H9 (cell line): ENCODE data around the gene GRID2. TPM values are rescaled to one million over a fixed set of nuclear protein-coding genes. Genes with fewer than 3 reads are reported as not detected.

Source experiments
- DNase-seq: peaks from one replicate; pipeline ENCODE4 v3.0.0-alpha.2; 2017
- H2AFZ ChIP-seq: one replicate; pipeline ENCODE4 v1.6.1; 2013; ENCODE audit warnings: mild to moderate bottlenecking, low read length, control low read depth, moderate library complexity
- H2AK5ac ChIP-seq: 2 replicates; pipeline ENCODE4 v1.6.1; 2013; ENCODE audit warnings: low read length, control low read depth, mixed read lengths; ENCODE audit not compliant: insufficient read length
- H2BK120ac ChIP-seq: one replicate; pipeline ENCODE4 v1.6.1; 2013; ENCODE audit warnings: low read depth, mild to moderate bottlenecking, low read length, control low read depth, inconsistent platforms; ENCODE audit not compliant: poor library complexity, severe bottlenecking
- H2BK12ac ChIP-seq: 2 replicates; pipeline ENCODE4 v1.6.1; 2013; ENCODE audit warnings: low read length, control low read depth, mixed read lengths, low read depth; ENCODE audit not compliant: insufficient read length
- H2BK15ac ChIP-seq: 2 replicates; pipeline ENCODE4 v1.6.1; 2013; ENCODE audit warnings: low read depth, low read length, control low read depth
- H2BK20ac ChIP-seq: one replicate; pipeline ENCODE4 v1.6.1; 2013; ENCODE audit warnings: low read depth, mild to moderate bottlenecking, low read length, control low read depth, inconsistent platforms; ENCODE audit not compliant: poor library complexity, severe bottlenecking
- H2BK5ac ChIP-seq: 2 replicates; pipeline ENCODE4 v1.6.1; 2013; ENCODE audit warnings: low read length, control low read depth, mixed read lengths; ENCODE audit not compliant: insufficient read length
- H3K14ac ChIP-seq: 2 replicates; pipeline ENCODE4 v1.6.1; 2013; ENCODE audit warnings: low read length, control low read depth; ENCODE audit not compliant: insufficient read depth
- H3K18ac ChIP-seq: 2 replicates; pipeline ENCODE4 v1.6.1; 2013; ENCODE audit warnings: low read depth, mild to moderate bottlenecking, mixed read lengths, low read length, control low read depth; ENCODE audit not compliant: insufficient read length
- H3K23ac ChIP-seq: 2 replicates; pipeline ENCODE4 v1.6.1; 2013; ENCODE audit warnings: low read length, control low read depth, mixed read lengths, low read depth; ENCODE audit not compliant: insufficient read length
- H3K23me2 ChIP-seq: 2 replicates; pipeline ENCODE4 v1.6.1; 2013; ENCODE audit warnings: low read depth, mild to moderate bottlenecking, mixed read lengths, low read length, control low read depth; ENCODE audit not compliant: insufficient read length, poor library complexity, severe bottlenecking
- H3K27ac ChIP-seq: 2 replicates; pipeline ENCODE4 v1.5.1; 2013; ENCODE audit warnings: low read length, control low read depth, mixed read lengths, low read depth; ENCODE audit not compliant: insufficient read length
- H3K27me3 ChIP-seq: 2 replicates; pipeline ENCODE4 v1.6.1; 2013; ENCODE audit warnings: low read length, control low read depth, inconsistent platforms; ENCODE audit not compliant: insufficient read depth
- H3K4ac ChIP-seq: 2 replicates; pipeline ENCODE4 v1.6.1; 2013; ENCODE audit warnings: low read depth, mild to moderate bottlenecking, control low read depth, inconsistent platforms, low read length, moderate library complexity
- H3K4me1 ChIP-seq: 2 replicates; pipeline ENCODE4 v1.6.1; 2013; ENCODE audit warnings: low read length, control low read depth, inconsistent platforms; ENCODE audit not compliant: insufficient read depth
- H3K4me2 ChIP-seq: 2 replicates; pipeline ENCODE4 v1.6.1; 2013; ENCODE audit warnings: low read length, control low read depth, mixed read lengths; ENCODE audit not compliant: insufficient read length, insufficient read depth
- H3K56ac ChIP-seq: 2 replicates; pipeline ENCODE4 v1.6.1; 2013; ENCODE audit warnings: low read depth, mild to moderate bottlenecking, mixed read lengths, low read length, control low read depth; ENCODE audit not compliant: insufficient read length
- H3K79me1 ChIP-seq: 2 replicates; pipeline ENCODE4 v1.6.1; 2013; ENCODE audit warnings: low read depth, mild to moderate bottlenecking, moderate library complexity, low read length, control low read depth, inconsistent platforms; ENCODE audit not compliant: insufficient read depth, poor library complexity, severe bottlenecking
- H3K79me2 ChIP-seq: 2 replicates; pipeline ENCODE4 v1.6.1; 2013; ENCODE audit warnings: low read length, control low read depth, inconsistent platforms; ENCODE audit not compliant: insufficient read depth
- H3K9ac ChIP-seq: 2 replicates; pipeline ENCODE4 v1.6.1; 2013; ENCODE audit warnings: low read length, control low read depth, mixed read lengths; ENCODE audit not compliant: insufficient read length; ENCODE audit errors: extremely low read depth
- H3K9me3 ChIP-seq: one replicate; pipeline ENCODE4 v1.6.1; 2013; ENCODE audit warnings: low read depth, low read length, inconsistent platforms; ENCODE audit not compliant: control insufficient read depth
- H3T11ph ChIP-seq: one replicate; pipeline ENCODE4 v1.6.1; 2013; ENCODE audit warnings: mild to moderate bottlenecking, low read length, control low read depth, inconsistent platforms
- H4K20me1 ChIP-seq: one replicate; pipeline ENCODE4 v1.6.1; 2013; ENCODE audit not compliant: control insufficient read depth, insufficient read length, insufficient read depth
- H4K5ac ChIP-seq: 2 replicates; pipeline ENCODE4 v1.6.1; 2013; ENCODE audit warnings: low read depth, mild to moderate bottlenecking, mixed read lengths, low read length, control low read depth; ENCODE audit not compliant: insufficient read length
- H4K8ac ChIP-seq: replicated peaks from 2 replicates; pipeline ENCODE4 v1.6.1; 2013; ENCODE audit warnings: low read length, control low read depth, mixed read lengths, low read depth; ENCODE audit not compliant: insufficient read length
- H4K91ac ChIP-seq: 2 replicates; pipeline ENCODE4 v1.6.1; 2013; ENCODE audit warnings: low read depth, mild to moderate bottlenecking, moderate library complexity, mixed read lengths, low read length, control low read depth; ENCODE audit not compliant: insufficient read length
- H3K27ac Mint-ChIP-seq, 3 experiments: 2 replicates in 2 of 3; 3 replicates in 1 of 3; pipeline ENCODE4 v1.8.0; 2020 to 2021; ENCODE audit warnings: mixed read lengths in 3 of 3, mild to moderate bottlenecking in 1 of 3, moderate library complexity in 1 of 3
- H3K27me3 Mint-ChIP-seq: 2 replicates; pipeline ENCODE4 v1.8.0; 2021; ENCODE audit warnings: low read depth, mild to moderate bottlenecking, moderate library complexity, mixed read lengths
- H3K36me3 Mint-ChIP-seq, 3 experiments: 2 replicates in 2 of 3; 3 replicates in 1 of 3; pipeline ENCODE4 v1.8.0; 2020 to 2021; ENCODE audit warnings: low read depth in 3 of 3, mixed read lengths in 3 of 3; ENCODE audit not compliant: insufficient read depth in 1 of 3
- H3K4me1 Mint-ChIP-seq, 2 experiments: 2 replicates each; pipeline ENCODE4 v1.8.0; 2020; ENCODE audit warnings: mixed read lengths in 2 of 2
- H3K4me3 Mint-ChIP-seq, 2 experiments: 2 replicates in 1 of 2; 3 replicates in 1 of 2; pipeline ENCODE4 v1.8.0; 2020 to 2021; ENCODE audit warnings: mild to moderate bottlenecking in 2 of 2, mixed read lengths in 2 of 2, moderate library complexity in 1 of 2
- H3K9me3 Mint-ChIP-seq, 2 experiments: 2 replicates in 1 of 2; 3 replicates in 1 of 2; pipeline ENCODE4 v1.8.0; 2020; ENCODE audit warnings: mild to moderate bottlenecking in 2 of 2, mixed read lengths in 2 of 2, moderate library complexity in 1 of 2
- CTCF ChIP-seq: fragments of 200-600 bp; sonication (generic); conservative IDR thresholded peaks from 3 replicates; pipeline ENCODE4 v1.8.0; 2021; ENCODE audit warnings: antibody characterized with exemption, mild to moderate bottlenecking
- WGBS: extraction: QIAGEN DNeasy Blood & Tissue Kit; methylation state at CpG from one replicate; pipeline ENCODE4 v1.1.7; 2013; ENCODE audit warnings: missing lambda C conversion rate, low lambda C conversion rate, mixed read lengths; ENCODE audit not compliant: insufficient read length; ENCODE audit errors: extremely low coverage; 5-methylcytosine and 5-hydroxymethylcytosine counted together
- total RNA-seq: library from RNA; stranded (reverse); gene quantifications from 2 replicates; pipeline ENCODE4 v1.2.1, GENCODE V29; 2021

GRID2 gene
- total RNA-seq, 1 experiment from 2014 or later, result 21.8 TPM

GRCh38 chr4:93513851-93514250, 1210.1 kb downstream of the GRID2 start:
- Mint-ChIP-seq H3K27ac (no peak overlapping the region), H3K27me3 (no peaks in the 10 kb centered on the region), H3K9me3 (no peaks in the 10 kb centered on the region), H3K36me3 (no peaks in the 10 kb centered on the region; a peak in 1 of 7 replicates), H3K4me1 (no peaks in the 10 kb centered on the region), H3K4me3 (no peak overlapping the region)
- Histone ChIP-seq H4K8ac (no peak overlapping the region), H4K20me1 (no peaks in the 10 kb centered on the region), H3K23me2 (no peaks in the 10 kb centered on the region), H3K79me2 (no peaks in the 10 kb centered on the region), H2BK15ac (no peak overlapping the region), H3K27me3 (no peaks in the 10 kb centered on the region), H2AFZ (no peak overlapping the region), H3K23ac (no peak overlapping the region), H3K9me3 (no peaks in the 10 kb centered on the region), H2BK5ac (no peak overlapping the region), H4K5ac (no peak overlapping the region), H3K79me1 (no peaks in the 10 kb centered on the region), H2BK12ac (no peak overlapping the region), H2BK120ac (no peak overlapping the region), H2AK5ac (no peak overlapping the region), H3K9ac (no peak overlapping the region), H3K18ac (no peak overlapping the region), H3K4me1 (no peaks in the 10 kb centered on the region), H4K91ac (no peak overlapping the region), H3K56ac (no peak overlapping the region), H3K27ac (no peak overlapping the region), H3K4me2 (no peak overlapping the region), H3K14ac (no peak overlapping the region), H3T11ph (no peak overlapping the region), H2BK20ac (no peak overlapping the region), H3K4ac (no peak overlapping the region)
- WGBS, result no CpG with 5 or more reads among the region's 2 CpGs
- TF ChIP-seq CTCF, result no peak
- DNase-seq, result no peak
